GM23338 (cell line): ENCODE measurements around the gene C1QA. TPM values are rescaled to one million over a fixed set of nuclear protein-coding genes. Genes with fewer than 3 reads are reported as not detected.

Experiments
- ATAC-seq: fragments of 200-7000 bp; cut with Tn5 transposase; 3 replicates; pipeline ENCODE4 v1.9.1; 2020
- DNase-seq: peaks from one replicate; pipeline ENCODE4 v3.0.0-alpha.2; 2015; ENCODE audit warnings: low spot score
- H2AFZ ChIP-seq: fragments of 200-600 bp; sonication (generic); 2 replicates; pipeline ENCODE4 v1.8.0; 2016; ENCODE audit warnings: antibody characterized with exemption, mild to moderate bottlenecking, moderate library complexity
- H3F3A ChIP-seq: fragments of 200-600 bp; sonication (generic); replicated peaks from 2 replicates; pipeline ENCODE4 v1.8.0; 2017; ENCODE audit warnings: antibody characterized with exemption, mixed run types, low read depth
- H3K27ac ChIP-seq: fragments of 200-600 bp; sonication (generic); 2 replicates; pipeline ENCODE4 v1.6.1; 2016; ENCODE audit warnings: low read depth
- H3K27me3 ChIP-seq: fragments of 200-600 bp; sonication (generic); 2 replicates; pipeline ENCODE4 v1.8.0; 2016; ENCODE audit warnings: mild to moderate bottlenecking, mixed run types, moderate library complexity; ENCODE audit not compliant: insufficient read depth
- H3K36me3 ChIP-seq: fragments of 200-600 bp; sonication (generic); 2 replicates; pipeline ENCODE4 v1.8.0; 2016; ENCODE audit warnings: mild to moderate bottlenecking; ENCODE audit not compliant: insufficient read depth
- H3K4me1 ChIP-seq: fragments of 200-600 bp; sonication (generic); 2 replicates; pipeline ENCODE4 v1.8.0; 2016; ENCODE audit warnings: mild to moderate bottlenecking, moderate library complexity; ENCODE audit not compliant: insufficient read depth
- H3K4me2 ChIP-seq: fragments of 200-600 bp; sonication (generic); 2 replicates; pipeline ENCODE4 v1.7.1; 2017; ENCODE audit warnings: mixed run types
- H3K4me3 ChIP-seq: fragments of 200-600 bp; sonication (generic); 2 replicates; pipeline ENCODE4 v1.6.1; 2016; ENCODE audit warnings: mixed run types
- H3K79me2 ChIP-seq: fragments of 200-600 bp; sonication (generic); replicated peaks from 2 replicates; pipeline ENCODE4 v1.8.0; 2017; ENCODE audit warnings: mild to moderate bottlenecking; ENCODE audit not compliant: insufficient read depth
- H3K9me2 ChIP-seq: fragments of 200-600 bp; sonication (generic); 2 replicates; pipeline ENCODE4 v1.8.0; 2017; ENCODE audit not compliant: insufficient read depth
- H4K20me1 ChIP-seq: fragments of 200-600 bp; sonication (generic); replicated peaks from 2 replicates; pipeline ENCODE4 v1.8.0; 2017; ENCODE audit warnings: mild to moderate bottlenecking; ENCODE audit not compliant: insufficient read depth
- H3K27ac Mint-ChIP-seq: 2 replicates; pipeline ENCODE4 v1.8.0; 2020; ENCODE audit warnings: inconsistent platforms, mild to moderate bottlenecking, moderate library complexity, mixed read lengths
- H3K27me3 Mint-ChIP-seq: 3 replicates; pipeline ENCODE4 v1.8.0; 2022; ENCODE audit warnings: low read depth, mild to moderate bottlenecking, moderate library complexity, mixed read lengths, inconsistent platforms; ENCODE audit not compliant: insufficient read depth, poor library complexity
- H3K36me3 Mint-ChIP-seq: 3 replicates; pipeline ENCODE4 v1.8.0; 2021; ENCODE audit warnings: low read depth, mild to moderate bottlenecking, inconsistent platforms, moderate library complexity, mixed read lengths
- H3K4me1 Mint-ChIP-seq: 3 replicates; pipeline ENCODE4 v1.8.0; 2020; ENCODE audit warnings: mild to moderate bottlenecking, inconsistent platforms, mixed read lengths
- H3K4me3 Mint-ChIP-seq: 3 replicates; pipeline ENCODE4 v1.8.0; 2021; ENCODE audit warnings: moderate library complexity, mild to moderate bottlenecking, inconsistent platforms, mixed read lengths
- H3K9me3 Mint-ChIP-seq: 3 replicates; pipeline ENCODE4 v1.8.0; 2020; ENCODE audit warnings: moderate library complexity, mild to moderate bottlenecking, inconsistent platforms, mixed read lengths
- CREB1 ChIP-seq: fragments of 250-450 bp; sonication (Bioruptor Pico); IDR thresholded peaks from 2 replicates; pipeline ENCODE4 v1.5.0; 2020; ENCODE audit warnings: low read depth, mild to moderate bottlenecking, moderate library complexity
- CTCF ChIP-seq, 2 experiments: fragments of 200-600 bp in 1 of 2; sonication (generic) in 1 of 2; conservative IDR thresholded peaks; 2 replicates each; pipeline versions ENCODE4 v1.5.1 to v1.6.1; 2016 to 2017; ENCODE audit warnings: antibody characterized with exemption in 2 of 2, low read depth in 2 of 2, mild to moderate bottlenecking in 2 of 2, moderate library complexity in 1 of 2
- ETS1 ChIP-seq: IDR thresholded peaks from 2 replicates; pipeline ENCODE4 v1.6.1; 2016; ENCODE audit warnings: antibody characterized with exemption
- EZH2 ChIP-seq: fragments of 200-600 bp; sonication (generic); IDR thresholded peaks from one replicate; pipeline ENCODE4 v1.8.0; 2017; ENCODE audit warnings: antibody characterized with exemption, mild to moderate bottlenecking, low read depth; ENCODE audit not compliant: unreplicated experiment
- EZH2phosphoT487 ChIP-seq: fragments of 200-600 bp; sonication (generic); IDR thresholded peaks from one replicate; pipeline ENCODE4 v1.8.1; 2018; ENCODE audit warnings: antibody characterized with exemption; ENCODE audit not compliant: unreplicated experiment
- JUNB ChIP-seq: IDR thresholded peaks from one replicate; pipeline ENCODE4 v1.6.1; 2016; ENCODE audit warnings: antibody characterized with exemption; ENCODE audit not compliant: unreplicated experiment
- NANOG ChIP-seq: IDR thresholded peaks from 2 replicates; pipeline ENCODE4 v1.6.1; 2016; ENCODE audit warnings: antibody characterized with exemption, borderline replicate concordance
- POLR2AphosphoS5 ChIP-seq: IDR thresholded peaks from 2 replicates; pipeline ENCODE4 v1.6.1; 2016; ENCODE audit warnings: antibody characterized with exemption, low read depth
- REST ChIP-seq: IDR thresholded peaks from one replicate; pipeline ENCODE4 v1.6.1; 2018; ENCODE audit warnings: antibody characterized with exemption; ENCODE audit not compliant: unreplicated experiment
- STAT1 ChIP-seq: IDR thresholded peaks from one replicate; pipeline ENCODE4 v1.6.1; 2016; ENCODE audit warnings: antibody characterized with exemption; ENCODE audit not compliant: unreplicated experiment
- ZNF114 ChIP-seq: fragments of 250-450 bp; sonication (Bioruptor Pico); IDR thresholded peaks from 2 replicates; pipeline ENCODE4 v1.5.0; 2020; ENCODE audit warnings: mild to moderate bottlenecking, moderate library complexity
- ZNF331 ChIP-seq: fragments of 250-450 bp; sonication (Bioruptor Pico); IDR thresholded peaks from 2 replicates; pipeline ENCODE4 v1.5.0; 2020; ENCODE audit warnings: low read depth, mild to moderate bottlenecking, moderate library complexity
- ZNF462 ChIP-seq: fragments of 250-450 bp; sonication (Bioruptor Pico); IDR thresholded peaks from 2 replicates; pipeline ENCODE4 v1.5.0; 2020; ENCODE audit warnings: mild to moderate bottlenecking, moderate library complexity
- polyA plus RNA-seq: library from polyadenylated mRNA; unstranded; fragments of >200 nt; fragmentation: Nextera tagmentation; extraction: Ambion mirVana; gene quantifications from 2 replicates; pipeline ENCODE4 v1.2.1, GENCODE V29; 2016
- total RNA-seq: library from RNA; depleted of rRNA; stranded (reverse); fragments of >200 nt; shearing (Covaris generic); gene quantifications from 2 replicates; pipeline ENCODE4 v1.2.3, GENCODE V29; 2014

Gene C1QA
- total and polyA plus RNA-seq, 2 experiments from 2014 or later: not detected

GRCh38 chr1:22600817-22601605 lies 35.4 kb upstream of the C1QA start:
- Mint-ChIP-seq H3K36me3 (no peaks in the 10 kb centered on the region), H3K9me3 (no peaks in the 10 kb centered on the region), H3K4me3 (no peak overlapping the region), H3K4me1 (peaks cover 12% of the 10 kb centered on the region), H3K27ac (no peak overlapping the region), H3K27me3 (peaks cover 7% of the 10 kb centered on the region)
- ATAC-seq (no peak), DNase-seq (no peak)
- Histone ChIP-seq H3F3A (no peaks in the 10 kb centered on the region), H3K79me2 (no peaks in the 10 kb centered on the region), H3K36me3 (no peaks in the 10 kb centered on the region), H4K20me1 (0 out of 2 replicates have a peak, but pooled peaks cover 6% of the 10 kb centered on the region), H2AFZ (no peak overlapping the region), H3K4me2 (no peak overlapping the region), H3K27ac (no peak overlapping the region), H3K9me2 (no peaks in the 10 kb centered on the region), H3K4me3 (no peak overlapping the region), H3K27me3 (no peaks in the 10 kb centered on the region), H3K4me1 (no peaks in the 10 kb centered on the region)
- no peak for TF ChIP-seq EZH2
- no peak for TF ChIP-seq CTCF (conservative IDR thresholded peaks at IDR 0.05; ENCODE audit: low read depth in 2 of 2)
- no peak for TF ChIP-seq REST
- no peak for TF ChIP-seq ZNF114 (CRISPR knock-in tag)
- TF ChIP-seq JUNB: no peak
- TF ChIP-seq EZH2phosphoT487: no peak
- no peak for TF ChIP-seq NANOG
- TF ChIP-seq CREB1: no peak
- no peak for TF ChIP-seq ETS1
- no peak for TF ChIP-seq ZNF462 (CRISPR knock-in tag)
- TF ChIP-seq ZNF331 (CRISPR knock-in tag): no peak
- no peak for TF ChIP-seq POLR2AphosphoS5
- TF ChIP-seq STAT1: no peak
